Esophagus muscularis mucosa (tissue), 4 donors: Measurements from ENCODE around the gene TNK1. TPM values are rescaled to one million over a fixed set of nuclear protein-coding genes. Genes with fewer than 3 reads are reported as not detected.

Source experiments
- DNase-seq: peaks from one replicate; pipeline ENCODE4 v3.0.0-alpha.2; 2017; ENCODE audit errors: extremely low spot score
- H3K27ac ChIP-seq, 4 donors: fragments of 200-600 bp; sonication (generic); replicated peaks in 1 of 4; 1 replicate in 3 of 4; 2 replicates in 1 of 4; pipeline ENCODE4 v1.5.1; 2016 to 2019; ENCODE audit warnings: mild to moderate bottlenecking in 1 of 4
- H3K27me3 ChIP-seq, 4 donors: fragments of 200-600 bp; sonication (generic); one replicate each; pipeline versions ENCODE4 v1.5.1 to v1.6.0; 2016 to 2019
- H3K36me3 ChIP-seq, 4 donors: fragments of 200-600 bp; sonication (generic); one replicate each; pipeline ENCODE4 v1.5.1; 2016 to 2019
- H3K4me1 ChIP-seq, 4 donors: fragments of 200-600 bp; sonication (generic); one replicate each; pipeline ENCODE4 v1.5.1; 2016 to 2019
- H3K4me3 ChIP-seq, 4 donors: fragments of 200-600 bp; sonication (generic); 1 replicate in 2 of 4; 2 replicates in 2 of 4; pipeline ENCODE4 v1.5.1; 2016 to 2019; ENCODE audit warnings: mild to moderate bottlenecking in 4 of 4, moderate library complexity in 1 of 4
- H3K9me3 ChIP-seq, 4 donors: fragments of 200-600 bp; sonication (generic); 1 replicate in 3 of 4; 2 replicates in 1 of 4; pipeline ENCODE4 v1.5.1; 2016 to 2019
- EP300 ChIP-seq: sonication (generic); formaldehyde crosslinking; IDR thresholded peaks from one replicate; pipeline ENCODE4 v1.6.1; 2017; ENCODE audit warnings: antibody characterized with exemption
- POLR2A ChIP-seq: fragments of 450-650 bp; IDR thresholded peaks from one replicate; pipeline ENCODE4 v1.6.1; 2017; ENCODE audit warnings: antibody characterized with exemption, moderate library complexity, mild to moderate bottlenecking, low read depth
- POLR2AphosphoS5 ChIP-seq, 2 donors: sonication (generic); formaldehyde crosslinking; IDR thresholded peaks; one replicate each; pipeline ENCODE4 v1.6.1; 2017; ENCODE audit warnings: antibody characterized with exemption in 2 of 2
- WGBS: methylation state at CpG from one replicate; pipeline ENCODE4 v1.1.5; 2018; 5-methylcytosine and 5-hydroxymethylcytosine counted together
- intact Hi-C: fragments of 100-400 bp; cut with DNase I; formaldehyde crosslinking; loops from one replicate; pipeline ENCODE4 v1.15.1; 2023
- total RNA-seq, 4 donors: library from RNA; depleted of rRNA; stranded (reverse); fragments of >200 nt; gene quantifications; one replicate each; pipeline versions ENCODE4 v1.1.0 to v1.2.1, GENCODE V29; 2016
- TF ChIP-seq, protein P1 (sequence below), 3 experiments: fragments of 200-600 bp in 2 of 3; fragments of 450-650 bp in 1 of 3; sonication (generic) in 2 of 3; IDR thresholded peaks; one replicate each; pipeline ENCODE4 v1.5.1; 2017 to 2019; ENCODE audit warnings: antibody characterized with exemption in 3 of 3, mild to moderate bottlenecking in 2 of 3, moderate library complexity in 1 of 3

The TNK1 gene
- total RNA-seq, 4 donors from 2014 or later, result 2.9 to 7.5 (median 5.6) TPM

DNA sequence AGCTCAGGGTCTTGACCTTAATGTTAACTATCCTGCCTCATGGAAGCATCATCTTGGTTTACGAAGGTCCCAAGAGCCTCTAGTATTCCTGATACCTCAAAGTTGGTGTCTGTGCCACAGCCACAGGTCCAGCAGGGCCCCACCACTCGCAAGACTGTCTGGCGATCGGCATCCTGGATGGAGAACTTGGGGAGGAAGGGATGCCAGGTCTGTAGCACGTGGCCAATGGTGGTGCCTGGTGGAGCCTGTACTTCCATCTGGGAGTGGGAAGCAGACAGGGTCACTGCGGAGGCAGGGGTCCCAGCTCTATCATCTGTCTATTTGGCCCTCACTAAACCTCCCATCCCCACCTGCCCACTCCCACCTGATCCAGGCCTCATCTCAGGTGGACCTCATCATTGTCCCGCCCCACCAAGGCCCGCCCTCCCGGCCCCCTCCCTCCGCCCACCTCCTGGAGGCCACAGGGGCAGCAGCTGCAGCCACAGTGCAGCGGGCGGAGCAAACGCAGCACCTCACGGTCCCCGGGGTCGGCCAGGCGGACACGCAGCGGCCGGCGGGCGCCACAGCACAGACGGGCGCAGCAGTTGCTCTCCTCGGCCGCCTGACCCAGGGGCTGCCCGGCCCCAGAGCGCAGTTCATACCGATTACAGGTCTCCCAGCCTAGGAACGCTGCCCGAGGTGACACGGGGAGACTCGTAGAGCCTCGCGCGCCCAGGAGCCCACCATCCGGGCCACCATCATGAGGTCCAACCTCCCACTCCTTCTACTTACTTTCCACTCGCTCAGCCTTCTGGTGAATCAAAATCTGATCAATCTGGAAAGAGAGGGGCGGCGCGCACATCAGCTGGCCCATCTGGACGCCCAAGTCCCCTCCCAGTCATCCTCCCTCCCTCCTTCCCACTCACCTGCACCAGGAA lies 12.1 kb downstream of the TNK1 start:
- 77% methylated on average over 34 of the region's 42 CpGs for WGBS
- Histone ChIP-seq H3K9me3 (no peaks in the 10 kb centered on the region), H3K4me1 (peaks cover 14 to 36% (median 26%) of the 10 kb centered on the region in 4 donors), H3K4me3 (peak overlapping the region; percentile 75 to 90 (median 82)), H3K27ac (peak overlapping the region; percentile 89 to 98 (median 94)), H3K27me3 (no peaks in the 10 kb centered on the region), H3K36me3 (peaks cover 16 to 50% (median 40%) of the 10 kb centered on the region in 4 donors)
- intact Hi-C loops, result no loop called here
- no peak for DNase-seq
- TF ChIP-seq EP300 (no peak), POLR2A (no peak), POLR2AphosphoS5 (IDR thresholded peaks at IDR 0.05) (no peak)
- TF ChIP-seq, protein P1, sequence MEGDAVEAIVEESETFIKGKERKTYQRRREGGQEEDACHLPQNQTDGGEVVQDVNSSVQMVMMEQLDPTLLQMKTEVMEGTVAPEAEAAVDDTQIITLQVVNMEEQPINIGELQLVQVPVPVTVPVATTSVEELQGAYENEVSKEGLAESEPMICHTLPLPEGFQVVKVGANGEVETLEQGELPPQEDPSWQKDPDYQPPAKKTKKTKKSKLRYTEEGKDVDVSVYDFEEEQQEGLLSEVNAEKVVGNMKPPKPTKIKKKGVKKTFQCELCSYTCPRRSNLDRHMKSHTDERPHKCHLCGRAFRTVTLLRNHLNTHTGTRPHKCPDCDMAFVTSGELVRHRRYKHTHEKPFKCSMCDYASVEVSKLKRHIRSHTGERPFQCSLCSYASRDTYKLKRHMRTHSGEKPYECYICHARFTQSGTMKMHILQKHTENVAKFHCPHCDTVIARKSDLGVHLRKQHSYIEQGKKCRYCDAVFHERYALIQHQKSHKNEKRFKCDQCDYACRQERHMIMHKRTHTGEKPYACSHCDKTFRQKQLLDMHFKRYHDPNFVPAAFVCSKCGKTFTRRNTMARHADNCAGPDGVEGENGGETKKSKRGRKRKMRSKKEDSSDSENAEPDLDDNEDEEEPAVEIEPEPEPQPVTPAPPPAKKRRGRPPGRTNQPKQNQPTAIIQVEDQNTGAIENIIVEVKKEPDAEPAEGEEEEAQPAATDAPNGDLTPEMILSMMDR (IDR thresholded peaks at IDR 0.05), result no peak

DNA sequence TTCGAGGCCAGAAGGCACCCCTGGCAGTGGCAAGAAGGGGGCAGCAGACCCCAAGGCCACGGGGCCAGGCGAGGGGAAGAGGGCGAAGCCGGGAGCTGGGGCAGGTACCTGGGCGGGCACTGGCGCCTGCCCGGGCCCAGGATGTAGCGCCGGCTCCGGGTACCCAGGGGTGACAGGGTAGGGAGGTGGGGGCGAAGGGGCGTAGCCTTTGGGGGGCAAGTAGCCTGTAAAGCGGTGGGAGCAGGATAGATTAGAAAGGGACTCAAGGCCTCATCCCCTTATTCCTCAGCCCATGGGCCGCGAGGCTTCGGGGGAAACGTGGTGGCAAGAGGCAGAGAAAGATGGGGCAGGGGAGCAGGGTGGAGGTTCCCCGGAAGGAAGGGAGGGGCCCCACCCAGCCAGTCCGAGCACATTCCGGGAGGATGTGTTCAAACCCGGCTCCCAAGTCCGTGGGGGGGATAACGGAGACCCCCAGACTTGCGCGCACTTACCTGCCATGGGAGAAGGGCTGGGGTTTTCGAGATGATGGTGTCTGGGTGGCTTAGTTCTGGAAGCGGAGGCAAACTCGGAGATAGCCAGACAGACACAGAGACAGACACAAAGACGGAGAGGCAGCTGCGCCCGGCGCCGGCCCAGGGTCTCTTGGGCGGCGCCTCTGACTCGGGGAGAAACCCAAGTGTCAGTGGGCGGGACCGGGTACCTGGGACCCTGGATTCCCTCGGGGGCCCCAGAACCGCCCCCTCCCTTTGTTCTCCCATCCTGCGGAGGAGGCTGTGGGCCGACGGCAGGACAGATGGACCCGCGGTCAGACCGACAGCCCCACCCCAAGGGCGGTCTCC lies 12.9 kb downstream of the TNK1 start:
- no peak for DNase-seq
- intact Hi-C loops, result no loop called here
- H3K4me3 ChIP-seq, result peak overlapping the region; percentile 75 to 90 (median 82)
- no peaks in the 10 kb centered on the region for H3K9me3 ChIP-seq
- H3K27ac ChIP-seq, result peak overlapping the region; percentile 89 to 98 (median 94)
- TF ChIP-seq EP300 (no peak), POLR2AphosphoS5 (IDR thresholded peaks at IDR 0.05) (no peak), POLR2A (no peak)
- TF ChIP-seq, protein P1 (IDR thresholded peaks at IDR 0.05), result no peak
- peaks cover 12 to 41% (median 31%) of the 10 kb centered on the region in 4 donors for H3K36me3 ChIP-seq
- H3K4me1 ChIP-seq, result peaks cover 14 to 36% (median 26%) of the 10 kb centered on the region in 4 donors
- WGBS, result 9% methylated on average over 28 of the region's 48 CpGs
- no peaks in the 10 kb centered on the region for H3K27me3 ChIP-seq

DNA sequence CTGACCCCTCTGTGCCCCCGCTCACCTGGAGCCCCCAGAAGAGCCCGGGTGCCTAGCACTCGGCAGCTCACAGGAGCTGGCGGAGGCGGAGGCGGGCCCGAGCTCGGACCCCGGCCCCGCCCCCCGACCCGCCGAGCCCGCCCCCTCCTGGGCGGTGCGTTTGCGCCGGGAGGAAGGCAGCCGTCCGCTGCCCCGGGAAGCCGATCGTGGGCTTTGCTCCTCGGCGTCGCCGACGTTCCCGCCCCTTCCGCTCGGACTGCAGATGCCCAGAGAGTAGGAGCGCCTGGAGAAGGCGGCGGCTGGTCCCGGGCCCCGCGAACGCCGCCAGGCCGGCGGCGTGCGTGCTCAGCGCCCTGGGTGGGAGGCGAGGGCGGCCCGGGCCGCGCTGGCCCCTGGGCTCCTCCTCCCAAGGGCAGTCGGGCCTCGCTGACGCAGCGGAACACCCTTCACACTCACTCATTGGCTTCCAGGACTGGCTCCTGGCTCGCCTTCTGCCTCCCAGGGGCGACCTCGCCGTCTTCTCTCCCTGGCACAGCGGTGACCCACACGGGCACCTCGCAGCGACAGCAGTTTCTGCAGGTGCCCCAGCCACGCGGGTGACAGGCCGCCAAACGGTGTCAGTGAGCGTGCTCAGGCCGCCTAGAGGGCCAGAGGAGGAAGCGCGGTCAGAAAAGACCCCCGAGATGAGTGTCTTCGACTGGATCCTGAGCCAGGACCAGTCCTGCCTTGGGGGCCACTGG lies 13.7 kb downstream of the TNK1 start, which contains the start of gene PLSCR3:
Gene PLSCR3, minus strand, starts transcription at position 74 of the 740 bp plus-strand sequence. CDS start 415 bp downstream, outside the sequence.
- H3K4me3 ChIP-seq, result peak within 1 kb of the TSS; percentile 75 to 90 (median 82)
- peaks cover 14 to 36% (median 26%) of the 10 kb centered on the region in 4 donors for H3K4me1 ChIP-seq
- no peaks in the 10 kb centered on the region for H3K27me3 ChIP-seq
- 2% methylated on average over 14 of the region's 71 CpGs for WGBS
- peak; percentile 86 to 93 for TF ChIP-seq POLR2AphosphoS5 (IDR thresholded peaks at IDR 0.05)
- peak; percentile 75 for TF ChIP-seq POLR2A
- TF ChIP-seq EP300, result no peak
- TF ChIP-seq, protein P1 (IDR thresholded peaks at IDR 0.05), result peak; percentile 14 to 51 (median 14)
- peak; percentile 96 for DNase-seq
- peak within 1 kb of the TSS; percentile 89 to 98 (median 94) for H3K27ac ChIP-seq
- H3K9me3 ChIP-seq, result no peaks in the 10 kb centered on the region
- intact Hi-C loops, result no loop called here
- peaks cover 6 to 33% (median 23%) of the 10 kb centered on the region in 4 donors for H3K36me3 ChIP-seq

DNA sequence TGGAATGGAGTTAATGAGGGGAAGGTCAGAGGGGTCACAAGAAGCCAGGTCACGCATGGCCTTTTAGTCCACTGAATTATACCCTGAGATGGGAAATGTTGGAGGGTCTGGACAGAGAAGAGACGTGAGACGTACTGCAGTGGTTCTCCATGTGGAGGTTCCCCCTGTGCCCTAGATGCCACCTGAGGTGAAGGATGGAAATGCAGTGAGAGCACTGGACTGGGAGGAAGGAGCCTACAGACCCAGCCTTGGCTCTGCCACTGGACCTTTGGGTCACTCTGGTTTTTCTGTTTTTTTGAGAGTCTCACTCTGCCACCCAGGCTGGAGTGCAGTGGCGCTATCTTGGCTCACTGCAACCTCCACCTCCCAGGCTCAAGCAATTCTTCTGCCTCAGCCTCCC lies 15.3 kb downstream of the TNK1 start:
- TF ChIP-seq, protein P1 (IDR thresholded peaks at IDR 0.05), result no peak
- TF ChIP-seq POLR2A (no peak), EP300 (no peak), POLR2AphosphoS5 (IDR thresholded peaks at IDR 0.05) (no peak)
- 81% methylated on average over 4 of the region's 4 CpGs for WGBS
- no peak for DNase-seq
- peaks cover 14 to 33% (median 25%) of the 10 kb centered on the region in 4 donors for H3K4me1 ChIP-seq
- no peak overlapping the region for H3K4me3 ChIP-seq
- H3K27ac ChIP-seq, result no peak overlapping the region
- intact Hi-C loops, result no loop called here
- peaks cover 0 to 18% (median 10%) of the 10 kb centered on the region in 4 donors for H3K36me3 ChIP-seq
- no peaks in the 10 kb centered on the region for H3K9me3 ChIP-seq
- H3K27me3 ChIP-seq, result no peaks in the 10 kb centered on the region
